Rectal smooth muscle tissue (tissue), 1 donor: ENCODE results near the gene UNC5B.

Source experiments
- H3K27ac ChIP-seq: one replicate; pipeline ENCODE4 v1.7.0; 2013; ENCODE audit warnings: low read depth, low read length, inconsistent platforms
- H3K27me3 ChIP-seq: one replicate; pipeline ENCODE4 v1.7.0; 2013; ENCODE audit warnings: low read length; ENCODE audit not compliant: control insufficient read depth, insufficient read depth
- H3K36me3 ChIP-seq: one replicate; pipeline ENCODE4 v1.7.0; 2013; ENCODE audit warnings: low read length; ENCODE audit not compliant: control insufficient read depth, insufficient read depth
- H3K4me1 ChIP-seq: one replicate; pipeline ENCODE4 v1.7.0; 2013; ENCODE audit warnings: low read length; ENCODE audit not compliant: control insufficient read depth, insufficient read depth
- H3K4me3 ChIP-seq: one replicate; pipeline ENCODE4 v1.7.0; 2013; ENCODE audit warnings: low read length
- H3K9ac ChIP-seq: one replicate; pipeline ENCODE4 v1.7.0; 2013; ENCODE audit warnings: low read length

UNC5B gene

GRCh38 chr10:71283410-71283809, 71.0 kb downstream of the UNC5B start:
- H3K36me3 ChIP-seq: no peaks in the 10 kb centered on the region
- no peaks in the 10 kb centered on the region for H3K4me1 ChIP-seq
- H3K27ac ChIP-seq: no peak overlapping the region

GRCh38 chr10:71283876-71284275, 71.5 kb downstream of the UNC5B start:
- Histone ChIP-seq H3K4me1 (no peaks in the 10 kb centered on the region), H3K4me3 (no peak overlapping the region), H3K27ac (no peak overlapping the region), H3K27me3 (no peaks in the 10 kb centered on the region), H3K36me3 (no peaks in the 10 kb centered on the region), H3K9ac (no peak overlapping the region)

More at GRCh38 chr10:71283410-71283809, 71.0 kb downstream of the UNC5B start:
- Histone ChIP-seq H3K4me3 (no peak overlapping the region), H3K9ac (no peak overlapping the region), H3K27me3 (no peaks in the 10 kb centered on the region)

GRCh38 chr10:71284544-71285179, 72.3 kb downstream of the UNC5B start:
- Histone ChIP-seq H3K36me3 (no peaks in the 10 kb centered on the region), H3K4me1 (no peaks in the 10 kb centered on the region), H3K4me3 (no peak overlapping the region), H3K9ac (no peak overlapping the region), H3K27ac (no peak overlapping the region), H3K27me3 (no peaks in the 10 kb centered on the region)

GRCh38 chr10:71285180-71285545, 72.8 kb downstream of the UNC5B start:
- Histone ChIP-seq H3K4me1 (no peaks in the 10 kb centered on the region), H3K9ac (no peak overlapping the region), H3K27ac (no peak overlapping the region), H3K36me3 (no peaks in the 10 kb centered on the region), H3K27me3 (no peaks in the 10 kb centered on the region), H3K4me3 (no peak overlapping the region)

GRCh38 chr10:71285986-71286385, 73.6 kb downstream of the UNC5B start:
- H3K36me3 ChIP-seq: no peaks in the 10 kb centered on the region
- no peak overlapping the region for H3K27ac ChIP-seq
- no peaks in the 10 kb centered on the region for H3K27me3 ChIP-seq
- no peak overlapping the region for H3K9ac ChIP-seq
- H3K4me1 ChIP-seq: no peaks in the 10 kb centered on the region
- no peak overlapping the region for H3K4me3 ChIP-seq

GRCh38 chr10:71286521-71287294, 74.3 kb downstream of the UNC5B start:
- Histone ChIP-seq H3K27me3 (no peaks in the 10 kb centered on the region), H3K9ac (no peak overlapping the region), H3K4me1 (no peaks in the 10 kb centered on the region), H3K27ac (no peak overlapping the region), H3K4me3 (no peak overlapping the region), H3K36me3 (no peaks in the 10 kb centered on the region)

GRCh38 chr10:71287456-71287855, 75.1 kb downstream of the UNC5B start:
- no peak overlapping the region for H3K9ac ChIP-seq
- no peak overlapping the region for H3K27ac ChIP-seq
- H3K27me3 ChIP-seq: no peaks in the 10 kb centered on the region
- no peaks in the 10 kb centered on the region for H3K4me1 ChIP-seq
- H3K36me3 ChIP-seq: no peaks in the 10 kb centered on the region
- H3K4me3 ChIP-seq: no peak overlapping the region

GRCh38 chr10:71288461-71288860, 76.1 kb downstream of the UNC5B start:
- Histone ChIP-seq H3K4me3 (no peak overlapping the region), H3K36me3 (no peaks in the 10 kb centered on the region), H3K27me3 (no peaks in the 10 kb centered on the region), H3K27ac (no peak overlapping the region), H3K4me1 (no peaks in the 10 kb centered on the region), H3K9ac (no peak overlapping the region)

GRCh38 chr10:71289421-71290130, 77.2 kb downstream of the UNC5B start:
- Histone ChIP-seq H3K27me3 (no peaks in the 10 kb centered on the region), H3K4me3 (no peak overlapping the region), H3K4me1 (no peaks in the 10 kb centered on the region), H3K36me3 (no peaks in the 10 kb centered on the region), H3K27ac (no peak overlapping the region), H3K9ac (no peak overlapping the region)

- Histone ChIP-seq H3K27ac (no peak overlapping the region), H3K4me3 (no peak overlapping the region), H3K36me3 (no peaks in the 10 kb centered on the region), H3K9ac (no peak overlapping the region), H3K4me1 (no peaks in the 10 kb centered on the region), H3K27me3 (no peaks in the 10 kb centered on the region)
Observed at GRCh38 chr10:71290331-71290730, 78.0 kb downstream of the UNC5B start.

- no peak overlapping the region for H3K27ac ChIP-seq
- no peaks in the 10 kb centered on the region for H3K4me1 ChIP-seq
- H3K9ac ChIP-seq: no peak overlapping the region
- no peaks in the 10 kb centered on the region for H3K36me3 ChIP-seq
- no peak overlapping the region for H3K4me3 ChIP-seq
- H3K27me3 ChIP-seq: no peaks in the 10 kb centered on the region
Observed at GRCh38 chr10:71290806-71291527, 78.6 kb downstream of the UNC5B start.

- no peaks in the 10 kb centered on the region for H3K36me3 ChIP-seq
- H3K4me3 ChIP-seq: no peak overlapping the region
- no peaks in the 10 kb centered on the region for H3K27me3 ChIP-seq
- no peak overlapping the region for H3K9ac ChIP-seq
- H3K27ac ChIP-seq: no peak overlapping the region
- H3K4me1 ChIP-seq: no peaks in the 10 kb centered on the region
Observed at GRCh38 chr10:71291528-71291900, 79.1 kb downstream of the UNC5B start.
